ENCODE measurements around the gene TOMM5.

The TOMM5 gene

DNA sequence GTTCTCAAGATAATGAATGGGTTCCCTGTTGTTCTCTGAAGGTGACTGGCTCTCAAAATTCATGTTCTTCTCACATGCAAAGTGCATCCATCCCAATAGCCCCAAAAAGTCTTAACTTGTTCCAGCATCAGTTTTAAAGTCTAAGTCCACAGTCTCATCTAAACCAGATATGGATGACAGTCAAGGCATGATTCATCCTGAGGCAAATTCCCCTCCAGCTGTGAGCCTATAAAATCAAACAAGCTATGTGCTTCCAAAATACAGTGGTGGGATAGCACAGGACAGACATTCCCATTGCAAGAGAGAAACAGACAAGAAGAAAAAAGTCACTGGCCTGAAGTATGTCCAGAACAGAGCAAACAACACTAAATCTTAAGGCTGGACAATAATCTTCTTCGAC lies 41.6 kb downstream of the TOMM5 start:
- H3K36me3 Mint-ChIP-seq (ENCODE audit: insufficient read depth) = no peaks in the 10 kb centered on the region
- H3K27me3 Mint-ChIP-seq = no peaks in the 10 kb centered on the region
- H3K27ac Mint-ChIP-seq (ENCODE audit: low read depth) = no peak overlapping the region
- no peaks in the 10 kb centered on the region for H3K4me1 Mint-ChIP-seq
- ATAC-seq (replicated peaks; ENCODE audit: extremely low read depth, poor library complexity, severe bottlenecking) (no peak), DNase-seq (ENCODE audit: low spot score in 2 of 2) (no peak)
- H3K9me3 Mint-ChIP-seq = no peaks in the 10 kb centered on the region
- H3K4me3 Mint-ChIP-seq = no peak overlapping the region

DNA sequence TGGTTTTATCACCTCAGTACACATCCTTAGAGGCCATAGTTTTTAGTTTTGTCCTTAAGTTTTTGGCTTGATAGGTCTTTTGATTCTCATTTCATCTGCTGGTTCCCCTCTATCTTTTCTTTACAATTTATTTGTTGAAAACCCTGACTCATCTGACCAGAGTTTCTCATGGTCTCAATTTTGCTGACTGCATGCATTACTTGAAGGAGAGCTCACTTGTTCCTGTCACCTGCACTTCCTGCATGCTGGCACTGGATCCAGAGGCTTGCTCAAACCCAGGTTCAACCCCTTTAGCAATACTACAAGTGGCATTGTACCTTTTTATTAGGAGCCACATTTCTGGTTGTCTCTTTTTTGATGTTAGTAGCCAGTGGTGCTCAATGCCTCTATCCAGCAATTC lies 42.9 kb downstream of the TOMM5 start:
- no peaks in the 10 kb centered on the region for H3K4me1 Mint-ChIP-seq
- ATAC-seq (replicated peaks; ENCODE audit: extremely low read depth, poor library complexity, severe bottlenecking) (no peak), DNase-seq (ENCODE audit: low spot score in 2 of 2) (no peak)
- no peaks in the 10 kb centered on the region for H3K36me3 Mint-ChIP-seq (ENCODE audit: insufficient read depth)
- no peak overlapping the region for H3K4me3 Mint-ChIP-seq
- H3K27me3 Mint-ChIP-seq = no peaks in the 10 kb centered on the region
- H3K9me3 Mint-ChIP-seq = no peaks in the 10 kb centered on the region
- H3K27ac Mint-ChIP-seq (ENCODE audit: low read depth) = no peak overlapping the region

DNA sequence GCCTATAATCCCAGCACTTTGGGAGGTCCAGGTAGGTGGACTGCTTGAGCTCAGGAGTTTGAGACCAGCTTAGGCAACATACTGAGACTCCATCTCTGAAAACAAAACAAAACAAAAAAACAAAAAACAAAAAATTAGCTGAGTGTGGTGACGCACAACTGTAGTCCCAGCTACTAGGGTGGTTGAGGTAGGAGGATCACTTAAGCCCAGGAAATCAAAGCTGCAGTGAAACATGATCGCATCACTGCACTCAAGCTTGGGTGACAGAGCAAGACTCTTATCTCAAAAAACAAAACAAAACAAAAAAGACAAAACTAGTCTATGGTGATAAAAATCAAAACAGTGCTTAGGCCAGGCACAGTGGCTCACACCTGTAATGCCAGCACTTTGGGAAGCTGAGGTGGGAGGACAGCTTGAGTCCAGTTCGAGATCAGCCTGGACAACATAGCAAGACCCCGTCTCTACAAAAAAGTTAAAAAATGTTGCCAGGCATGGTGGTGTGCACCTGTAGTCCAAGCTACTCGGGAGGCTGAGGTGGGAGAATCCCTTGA lies 45.0 kb downstream of the TOMM5 start:
- H3K4me1 Mint-ChIP-seq = no peaks in the 10 kb centered on the region

DNA sequence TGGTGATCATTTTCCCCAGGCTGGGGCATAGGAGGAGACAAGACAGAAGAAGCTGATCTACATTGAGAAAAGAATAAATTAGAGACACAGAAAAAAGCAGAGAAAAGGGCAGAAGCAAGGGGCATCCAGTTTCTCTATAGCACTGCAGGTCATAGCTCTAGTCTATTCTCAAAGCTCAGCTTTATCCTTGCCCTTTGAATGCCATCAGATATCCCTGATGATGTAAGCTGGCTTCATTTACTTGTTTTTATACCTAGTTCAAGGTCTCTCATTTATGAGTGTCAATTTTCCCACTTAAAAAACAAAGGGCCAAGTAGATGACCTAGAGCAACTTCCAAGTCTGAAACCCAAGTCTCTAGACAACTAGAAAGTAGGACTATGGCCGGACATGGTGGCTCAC lies 48.9 kb downstream of the TOMM5 start:
- H3K4me3 Mint-ChIP-seq = no peak overlapping the region
- H3K27ac Mint-ChIP-seq (ENCODE audit: low read depth) = no peak overlapping the region
- no peaks in the 10 kb centered on the region for H3K27me3 Mint-ChIP-seq
- H3K9me3 Mint-ChIP-seq = no peaks in the 10 kb centered on the region
- H3K4me1 Mint-ChIP-seq = no peaks in the 10 kb centered on the region
- ATAC-seq (replicated peaks; ENCODE audit: extremely low read depth, poor library complexity, severe bottlenecking) (no peak), DNase-seq (ENCODE audit: low spot score in 2 of 2) (no peak)
- H3K36me3 Mint-ChIP-seq (ENCODE audit: insufficient read depth) = no peaks in the 10 kb centered on the region

More for the DNA sequence above, 45.0 kb downstream of the TOMM5 start:
- no peaks in the 10 kb centered on the region for H3K9me3 Mint-ChIP-seq
- ATAC-seq (replicated peaks; ENCODE audit: extremely low read depth, poor library complexity, severe bottlenecking) = no peak
- H3K4me3 Mint-ChIP-seq = no peak overlapping the region
- H3K36me3 Mint-ChIP-seq (ENCODE audit: insufficient read depth) = no peaks in the 10 kb centered on the region
- DNase-seq (ENCODE audit: low spot score in 2 of 2) = no peak
- no peaks in the 10 kb centered on the region for H3K27me3 Mint-ChIP-seq
- no peak overlapping the region for H3K27ac Mint-ChIP-seq (ENCODE audit: low read depth)

DNA sequence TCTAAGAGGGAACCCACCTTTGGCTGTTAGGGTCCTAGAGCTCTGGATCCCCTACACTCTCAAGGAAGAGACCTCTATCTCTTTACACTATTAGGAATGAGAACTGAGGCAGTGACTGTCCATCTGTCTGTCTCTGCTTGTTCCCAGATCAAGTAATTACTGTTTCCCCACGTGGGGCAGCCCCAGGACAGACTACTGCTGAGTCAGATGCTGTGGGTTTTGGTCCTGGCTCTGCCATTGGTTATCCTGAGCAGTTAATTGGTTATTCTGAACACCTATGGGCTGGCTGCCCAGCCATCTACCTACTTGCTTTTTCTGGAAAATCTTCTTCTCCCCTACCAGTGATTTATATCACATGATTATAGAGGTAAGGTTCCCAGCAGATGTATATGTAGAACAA lies 49.5 kb downstream of the TOMM5 start:
- H3K27ac Mint-ChIP-seq (ENCODE audit: low read depth) = no peak overlapping the region

DNA sequence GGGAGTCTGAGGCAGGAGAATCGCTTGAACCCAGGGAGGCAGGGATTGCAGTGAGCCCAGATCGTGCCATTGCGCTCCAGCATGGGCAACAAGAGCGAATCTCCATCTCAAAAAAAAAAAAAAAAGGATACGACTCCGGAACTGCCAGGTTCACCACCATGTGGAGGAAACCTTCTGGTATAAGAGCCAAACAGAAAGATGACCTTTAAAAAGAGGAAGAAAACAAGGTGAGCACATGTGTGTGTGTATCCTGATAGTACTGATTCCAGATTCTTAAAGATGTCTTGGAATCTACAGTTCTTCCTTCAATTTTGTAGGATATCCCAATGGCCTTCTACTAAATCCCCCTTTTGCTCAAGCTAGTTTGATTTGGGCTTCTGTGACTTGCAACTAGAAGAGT lies 49.9 kb downstream of the TOMM5 start:
- H3K4me1 Mint-ChIP-seq = no peaks in the 10 kb centered on the region

More for the DNA sequence above, 49.5 kb downstream of the TOMM5 start:
- ATAC-seq (replicated peaks; ENCODE audit: extremely low read depth, poor library complexity, severe bottlenecking) (no peak), DNase-seq (ENCODE audit: low spot score in 2 of 2) (no peak)
- H3K9me3 Mint-ChIP-seq = no peaks in the 10 kb centered on the region
- H3K36me3 Mint-ChIP-seq (ENCODE audit: insufficient read depth) = no peaks in the 10 kb centered on the region
- H3K4me1 Mint-ChIP-seq = no peaks in the 10 kb centered on the region
- H3K27me3 Mint-ChIP-seq = no peaks in the 10 kb centered on the region
- no peak overlapping the region for H3K4me3 Mint-ChIP-seq

DNA sequence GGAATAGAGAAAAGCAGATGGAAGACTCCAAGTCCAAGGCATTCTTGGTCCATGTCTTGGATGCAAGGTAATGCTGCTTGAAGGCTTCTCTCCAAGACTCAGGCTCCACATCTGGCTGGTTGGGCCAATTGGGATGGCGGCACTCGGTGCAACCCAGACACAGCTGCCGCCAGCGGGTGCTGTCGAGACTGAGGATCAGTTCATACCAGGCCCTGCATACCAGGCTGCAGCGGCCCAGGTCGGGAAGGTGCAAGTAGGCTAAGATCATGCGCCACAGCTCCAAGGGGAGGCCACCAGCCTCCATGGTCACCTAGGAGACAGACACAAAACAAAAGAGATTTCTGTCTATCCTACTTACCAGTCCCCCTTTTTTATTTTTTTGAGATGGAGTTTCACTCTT lies 50.9 kb downstream of the TOMM5 start:
- Mint-ChIP-seq H3K27ac (ENCODE audit: low read depth) (no peak overlapping the region), H3K27me3 (no peaks in the 10 kb centered on the region), H3K4me1 (no peaks in the 10 kb centered on the region), H3K4me3 (no peak overlapping the region), H3K36me3 (ENCODE audit: insufficient read depth) (peaks cover 2% of the 10 kb centered on the region), H3K9me3 (no peaks in the 10 kb centered on the region)
- DNase-seq (ENCODE audit: low spot score in 2 of 2) (no peak), ATAC-seq (replicated peaks; ENCODE audit: extremely low read depth, poor library complexity, severe bottlenecking) (no peak)

More for the DNA sequence above, 49.9 kb downstream of the TOMM5 start:
- no peak for DNase-seq (ENCODE audit: low spot score in 2 of 2)
- Mint-ChIP-seq H3K36me3 (ENCODE audit: insufficient read depth) (no peaks in the 10 kb centered on the region), H3K4me3 (no peak overlapping the region), H3K9me3 (no peaks in the 10 kb centered on the region), H3K27ac (ENCODE audit: low read depth) (no peak overlapping the region), H3K27me3 (no peaks in the 10 kb centered on the region)
- no peak for ATAC-seq (replicated peaks; ENCODE audit: extremely low read depth, poor library complexity, severe bottlenecking)

DNA sequence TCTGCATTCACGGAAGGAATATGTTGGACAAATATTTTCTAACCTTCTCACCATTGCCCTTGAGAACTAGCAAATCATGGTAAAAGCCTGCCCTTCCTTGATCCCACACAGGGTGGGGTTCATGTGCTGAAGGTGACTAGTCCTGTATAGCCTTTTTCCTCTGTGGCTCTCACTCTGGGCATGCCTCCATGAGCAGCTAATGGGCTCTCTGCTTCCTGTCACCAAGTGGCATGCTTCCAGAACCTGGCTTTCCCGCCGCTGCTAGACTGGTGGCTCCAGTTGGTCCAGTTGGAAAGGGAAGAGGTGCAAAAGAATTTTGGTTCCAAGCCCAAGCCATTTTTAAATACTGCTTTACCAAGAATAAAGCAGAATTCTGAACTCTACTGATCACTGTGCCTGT lies 51.8 kb downstream of the TOMM5 start:
- Mint-ChIP-seq H3K9me3 (no peaks in the 10 kb centered on the region), H3K27ac (ENCODE audit: low read depth) (no peak overlapping the region), H3K4me1 (no peaks in the 10 kb centered on the region), H3K36me3 (ENCODE audit: insufficient read depth) (peaks cover 2% of the 10 kb centered on the region), H3K4me3 (no peak overlapping the region), H3K27me3 (no peaks in the 10 kb centered on the region)
- DNase-seq (ENCODE audit: low spot score in 2 of 2) = no peak
- no peak for ATAC-seq (replicated peaks; ENCODE audit: extremely low read depth, poor library complexity, severe bottlenecking)

DNA sequence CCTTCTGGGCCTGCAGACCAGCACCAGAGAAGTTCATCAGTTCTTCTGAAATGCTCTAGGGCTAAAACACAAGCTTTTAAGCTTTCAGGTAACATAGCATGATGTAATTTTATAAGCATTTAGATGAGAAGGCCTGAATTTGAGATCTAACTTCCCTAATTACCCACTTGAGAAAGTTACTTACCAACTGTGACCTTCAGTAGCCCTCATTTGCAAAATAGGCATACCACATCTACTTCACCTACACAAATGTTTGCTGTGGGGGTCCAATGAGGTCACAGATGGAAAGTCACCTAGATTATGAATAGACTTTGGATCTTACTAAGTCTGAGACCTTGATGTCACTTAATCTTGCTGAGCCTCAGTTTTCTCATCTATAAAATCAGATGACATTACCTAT lies 52.8 kb downstream of the TOMM5 start:
- Mint-ChIP-seq H3K36me3 (ENCODE audit: insufficient read depth) (peaks cover 2% of the 10 kb centered on the region), H3K9me3 (no peaks in the 10 kb centered on the region), H3K27ac (ENCODE audit: low read depth) (no peak overlapping the region), H3K4me1 (no peaks in the 10 kb centered on the region), H3K4me3 (no peak overlapping the region), H3K27me3 (no peaks in the 10 kb centered on the region)
- DNase-seq (ENCODE audit: low spot score in 2 of 2) (no peak), ATAC-seq (replicated peaks; ENCODE audit: extremely low read depth, poor library complexity, severe bottlenecking) (no peak)
